OCI-LY7 (cell line): ENCODE data around the gene SMPD3. TPM values are rescaled to one million over a fixed set of nuclear protein-coding genes. Genes with fewer than 3 reads are reported as not detected.

Experiments
- BruUV-seq: library from RNA; stranded (reverse); fragments of 400-500 nt; replicated peaks from 2 replicates; lab custom pipeline; 2021; lab: Mats Ljungman, UMichigan
- CTCF ChIA-PET: fragments of 300-600 bp; sonication (Branson Sonifier 250); formaldehyde crosslinking; loops from one replicate; lab custom pipeline; 2022; ENCODE audit warnings: antibody characterized with exemption; ENCODE audit not compliant: unreplicated experiment; lab: Charles Lee
- POLR2A ChIA-PET: fragments of 300-600 bp; sonication (Branson Sonifier 250); formaldehyde crosslinking; loops from one replicate; lab custom pipeline; 2022; ENCODE audit warnings: antibody characterized with exemption; lab: Charles Lee
- DNase-seq: peaks from one replicate; pipeline ENCODE4 v3.0.0-alpha.2; 2015; ENCODE audit warnings: low spot score
- H2AFZ ChIP-seq: fragments of 200-600 bp; sonication (generic), shearing (Covaris generic); 2 replicates; pipeline ENCODE4 v1.6.1; 2014; ENCODE audit warnings: mild to moderate bottlenecking, antibody characterized with exemption, low read length, moderate library complexity
- H3K27ac ChIP-seq: fragments of 200-600 bp; sonication (generic); 2 replicates; pipeline ENCODE4 v1.5.1; 2014; ENCODE audit warnings: mixed run types, low read depth, mild to moderate bottlenecking, moderate library complexity, low read length, inconsistent platforms; ENCODE audit not compliant: poor library complexity, severe bottlenecking
- H3K36me3 ChIP-seq: fragments of 200-600 bp; sonication (generic); 2 replicates; pipeline ENCODE4 v1.6.1; 2014; ENCODE audit warnings: mild to moderate bottlenecking, antibody characterized with exemption, low read length, moderate library complexity, mixed read lengths; ENCODE audit not compliant: insufficient read depth
- H3K4me1 ChIP-seq: fragments of 200-600 bp; sonication (generic); 2 replicates; pipeline ENCODE4 v1.5.1; 2014; ENCODE audit warnings: mild to moderate bottlenecking, low read length; ENCODE audit not compliant: insufficient read depth, poor library complexity, severe bottlenecking
- H3K4me2 ChIP-seq: fragments of 200-600 bp; sonication (generic); 2 replicates; pipeline ENCODE4 v1.6.1; 2014; ENCODE audit warnings: mild to moderate bottlenecking, low read length
- H3K4me3 ChIP-seq: fragments of 200-600 bp; sonication (generic); 2 replicates; pipeline ENCODE4 v1.5.1; 2014; ENCODE audit warnings: mild to moderate bottlenecking, low read depth, low read length; ENCODE audit not compliant: poor library complexity, severe bottlenecking
- H3K79me2 ChIP-seq: fragments of 200-600 bp; sonication (generic); 2 replicates; pipeline ENCODE4 v1.6.1; 2016; ENCODE audit warnings: low read depth, mild to moderate bottlenecking, low read length, moderate library complexity, mixed read lengths; ENCODE audit not compliant: insufficient read depth
- H3K9me2 ChIP-seq: fragments of 200-600 bp; sonication (generic); 2 replicates; pipeline ENCODE4 v1.6.1; 2016; ENCODE audit warnings: mild to moderate bottlenecking, low read length, mixed read lengths; ENCODE audit not compliant: insufficient read depth
- H3K9me3 ChIP-seq: fragments of 200-600 bp; sonication (generic); 2 replicates; pipeline ENCODE4 v1.6.1; 2014; ENCODE audit warnings: mild to moderate bottlenecking, mixed run types, low read length, mixed read lengths
- H4K20me1 ChIP-seq: fragments of 200-600 bp; sonication (generic); 2 replicates; pipeline ENCODE4 v1.6.1; 2014; ENCODE audit warnings: mild to moderate bottlenecking, antibody characterized with exemption, low read length, moderate library complexity, mixed read lengths; ENCODE audit not compliant: insufficient read depth
- EZH2phosphoT487 ChIP-seq: fragments of 200-600 bp; sonication (generic); IDR thresholded peaks from 2 replicates; pipeline ENCODE4 v1.6.1; 2018; ENCODE audit warnings: low read depth, borderline replicate concordance, mild to moderate bottlenecking, mixed run types, antibody characterized with exemption, low read length, moderate library complexity, mixed read lengths
- intact Hi-C: fragments of 100-400 bp; cut with micrococcal nuclease; formaldehyde crosslinking; loops from one replicate; pipeline ENCODE4 v1.10.0; 2022; ENCODE audit not compliant: unreplicated experiment
- total RNA-seq, 2 experiments: library from RNA; depleted of rRNA in 1 of 2; stranded (reverse); fragments of >200 nt in 1 of 2; shearing (Covaris generic) in 1 of 2; gene quantifications; 2 replicates each; pipeline ENCODE4 v1.2.3, GENCODE V29; 2014 to 2022
- TF ChIP-seq, protein P1 (sequence below): fragments of 200-600 bp; sonication (generic); conservative IDR thresholded peaks from 2 replicates; pipeline ENCODE4 v1.5.1; 2014; ENCODE audit warnings: mild to moderate bottlenecking, antibody characterized with exemption, low read length, moderate library complexity, mixed read lengths

Gene SMPD3
- total RNA-seq, 2 experiments from 2014 or later = 0.16 to 0.51 TPM

- no peaks in the 10 kb centered on the region for H3K79me2 ChIP-seq
- TF ChIP-seq, protein P1, sequence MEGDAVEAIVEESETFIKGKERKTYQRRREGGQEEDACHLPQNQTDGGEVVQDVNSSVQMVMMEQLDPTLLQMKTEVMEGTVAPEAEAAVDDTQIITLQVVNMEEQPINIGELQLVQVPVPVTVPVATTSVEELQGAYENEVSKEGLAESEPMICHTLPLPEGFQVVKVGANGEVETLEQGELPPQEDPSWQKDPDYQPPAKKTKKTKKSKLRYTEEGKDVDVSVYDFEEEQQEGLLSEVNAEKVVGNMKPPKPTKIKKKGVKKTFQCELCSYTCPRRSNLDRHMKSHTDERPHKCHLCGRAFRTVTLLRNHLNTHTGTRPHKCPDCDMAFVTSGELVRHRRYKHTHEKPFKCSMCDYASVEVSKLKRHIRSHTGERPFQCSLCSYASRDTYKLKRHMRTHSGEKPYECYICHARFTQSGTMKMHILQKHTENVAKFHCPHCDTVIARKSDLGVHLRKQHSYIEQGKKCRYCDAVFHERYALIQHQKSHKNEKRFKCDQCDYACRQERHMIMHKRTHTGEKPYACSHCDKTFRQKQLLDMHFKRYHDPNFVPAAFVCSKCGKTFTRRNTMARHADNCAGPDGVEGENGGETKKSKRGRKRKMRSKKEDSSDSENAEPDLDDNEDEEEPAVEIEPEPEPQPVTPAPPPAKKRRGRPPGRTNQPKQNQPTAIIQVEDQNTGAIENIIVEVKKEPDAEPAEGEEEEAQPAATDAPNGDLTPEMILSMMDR = no peak
- no peak for TF ChIP-seq EZH2phosphoT487
- DNase-seq = no peak
- POLR2A ChIA-PET = interaction anchor here (1.4 kb wide), 1 partner anchor 14 kb away, joined by 5 read pairs; no protein-coding TSS in a partner anchor
- H2AFZ ChIP-seq = no peak overlapping the region
- H3K36me3 ChIP-seq = no peaks in the 10 kb centered on the region
- no TSS peak for BruUV-seq
- no peaks in the 10 kb centered on the region for H4K20me1 ChIP-seq
- CTCF ChIA-PET = interaction anchor here (0.7 kb wide), 1 partner anchor 100 kb away, joined by 4 read pairs; no protein-coding TSS in a partner anchor
- peaks cover 13% of the 10 kb centered on the region for H3K4me1 ChIP-seq
- no peak overlapping the region for H3K4me2 ChIP-seq
- intact Hi-C loops = no loop called here
- no peaks in the 10 kb centered on the region for H3K9me3 ChIP-seq
- H3K9me2 ChIP-seq = no peaks in the 10 kb centered on the region
- H3K4me3 ChIP-seq = no peak overlapping the region
- H3K27ac ChIP-seq = no peak overlapping the region
Observed at GRCh38 chr16:68380676-68381362, 67.5 kb downstream of the SMPD3 start.

GRCh38 chr16:68380348-68380670, 68.0 kb downstream of the SMPD3 start:
- no peaks in the 10 kb centered on the region for H3K9me3 ChIP-seq
- no peak overlapping the region for H2AFZ ChIP-seq
- POLR2A ChIA-PET = no interaction called here
- H3K4me2 ChIP-seq = no peak overlapping the region
- H3K9me2 ChIP-seq = no peaks in the 10 kb centered on the region
- no TSS peak for BruUV-seq
- CTCF ChIA-PET = no interaction called here
- TF ChIP-seq, protein P1 = no peak
- TF ChIP-seq EZH2phosphoT487 = no peak
- intact Hi-C loops = no loop called here
- no peaks in the 10 kb centered on the region for H3K79me2 ChIP-seq
- H3K4me3 ChIP-seq = no peak overlapping the region
- no peak for DNase-seq
- H4K20me1 ChIP-seq = no peaks in the 10 kb centered on the region
- peaks cover 13% of the 10 kb centered on the region for H3K4me1 ChIP-seq
- H3K27ac ChIP-seq = no peak overlapping the region
- no peaks in the 10 kb centered on the region for H3K36me3 ChIP-seq

DNA sequence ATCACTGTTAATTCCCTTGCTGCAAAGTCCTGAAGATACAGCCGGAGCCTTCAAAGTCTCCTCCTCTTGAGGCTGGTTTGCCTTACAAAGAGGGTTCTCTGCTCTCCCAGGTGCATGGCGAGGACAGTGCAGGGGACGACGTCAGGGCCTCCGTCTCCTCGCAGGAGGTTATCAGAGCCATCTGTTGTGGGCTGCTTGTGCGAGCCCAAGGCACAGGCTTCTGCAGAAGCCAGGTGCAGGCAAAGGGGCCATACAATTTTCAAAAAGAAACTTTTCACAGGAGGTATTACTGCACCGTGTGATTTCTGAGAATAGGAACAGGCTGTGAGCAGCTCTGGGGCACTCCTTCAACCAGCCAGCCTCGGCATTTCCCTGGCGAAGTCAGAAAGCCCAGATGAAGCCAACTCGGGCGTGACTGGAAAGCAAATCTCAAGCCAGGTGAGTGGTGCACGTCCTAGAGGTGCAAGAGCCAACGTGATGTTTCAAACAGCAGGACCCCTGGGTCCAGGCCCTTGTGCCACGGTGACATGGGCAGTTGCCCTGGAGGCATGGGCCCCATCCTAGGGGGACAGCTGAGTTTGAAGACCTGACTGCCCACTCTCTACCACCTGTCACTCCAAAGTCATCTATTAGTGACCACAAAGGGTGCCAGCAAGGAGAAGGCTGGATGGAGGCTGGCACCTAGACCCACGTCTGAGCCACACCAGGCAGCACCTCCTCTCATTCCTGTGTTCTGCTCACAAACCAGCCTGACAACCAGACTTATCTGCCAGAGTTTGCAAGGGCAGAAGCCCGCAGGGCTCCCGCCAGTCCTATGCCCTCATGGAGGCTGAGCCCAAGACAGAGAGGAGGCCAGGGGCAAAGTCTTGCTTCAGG, 68.6 kb downstream of the SMPD3 start:
- no TSS peak for BruUV-seq
- Histone ChIP-seq H4K20me1 (no peaks in the 10 kb centered on the region), H3K36me3 (no peaks in the 10 kb centered on the region), H3K9me2 (no peaks in the 10 kb centered on the region), H3K4me3 (no peak overlapping the region), H3K4me2 (no peak overlapping the region), H3K9me3 (no peaks in the 10 kb centered on the region), H2AFZ (no peak overlapping the region), H3K27ac (no peak overlapping the region), H3K79me2 (no peaks in the 10 kb centered on the region), H3K4me1 (peaks cover 13% of the 10 kb centered on the region)
- POLR2A ChIA-PET = no interaction called here
- CTCF ChIA-PET = no interaction called here
- TF ChIP-seq EZH2phosphoT487 = no peak
- TF ChIP-seq, protein P1 = no peak
- DNase-seq = no peak
- intact Hi-C loops = no loop called here
